Thyroid gland (tissue), 4 donors: ENCODE measurements around the gene HSPA9.

Experiments
- POLR2A ChIP-seq, 2 donors: fragments of 450-650 bp; IDR thresholded peaks; one replicate each; pipeline ENCODE4 v1.6.1; 2017; ENCODE audit warnings: antibody characterized with exemption in 2 of 2, mild to moderate bottlenecking in 2 of 2, moderate library complexity in 1 of 2
- TF ChIP-seq, protein P1 (sequence below), 6 experiments: fragments of 200-600 bp in 3 of 6; fragments of 450-650 bp in 3 of 6; sonication (generic) in 3 of 6; IDR thresholded peaks; one replicate each; pipeline ENCODE4 v1.5.1; 2016 to 2019; ENCODE audit warnings: antibody characterized with exemption in 6 of 6, mild to moderate bottlenecking in 2 of 6, inconsistent platforms in 1 of 6, moderate library complexity in 1 of 6

DNA sequence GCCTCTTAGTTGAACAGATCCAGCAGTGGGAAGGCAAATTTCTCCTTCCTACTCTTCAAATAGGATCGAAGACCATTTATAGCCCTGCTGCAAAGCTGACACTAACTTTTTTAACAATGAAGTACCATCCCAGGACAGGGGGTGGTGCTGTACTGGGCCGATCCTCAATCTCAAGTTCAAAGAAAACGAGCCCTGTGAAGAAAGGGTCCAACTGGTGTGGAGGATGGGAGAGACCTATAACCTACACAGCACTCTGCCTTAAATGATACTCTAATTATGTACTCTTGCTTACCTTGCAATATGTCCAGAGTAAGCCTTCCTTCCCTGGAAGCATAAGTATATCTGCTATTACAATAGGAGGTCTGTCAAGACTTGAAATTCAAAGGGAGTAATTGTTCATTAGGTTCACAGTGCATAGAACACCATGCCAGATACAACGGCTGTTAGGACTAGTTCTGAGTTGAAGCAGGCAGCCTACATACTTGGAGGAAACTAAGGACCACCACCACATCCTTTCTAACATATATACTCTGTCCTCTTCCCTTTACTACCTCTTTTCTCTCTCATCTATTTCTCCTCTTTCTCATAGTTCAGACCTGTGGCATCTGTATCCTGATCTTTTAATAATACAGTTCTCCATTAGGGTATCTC is 38.4 kb downstream of the HSPA9 start:
- TF ChIP-seq, protein P1, sequence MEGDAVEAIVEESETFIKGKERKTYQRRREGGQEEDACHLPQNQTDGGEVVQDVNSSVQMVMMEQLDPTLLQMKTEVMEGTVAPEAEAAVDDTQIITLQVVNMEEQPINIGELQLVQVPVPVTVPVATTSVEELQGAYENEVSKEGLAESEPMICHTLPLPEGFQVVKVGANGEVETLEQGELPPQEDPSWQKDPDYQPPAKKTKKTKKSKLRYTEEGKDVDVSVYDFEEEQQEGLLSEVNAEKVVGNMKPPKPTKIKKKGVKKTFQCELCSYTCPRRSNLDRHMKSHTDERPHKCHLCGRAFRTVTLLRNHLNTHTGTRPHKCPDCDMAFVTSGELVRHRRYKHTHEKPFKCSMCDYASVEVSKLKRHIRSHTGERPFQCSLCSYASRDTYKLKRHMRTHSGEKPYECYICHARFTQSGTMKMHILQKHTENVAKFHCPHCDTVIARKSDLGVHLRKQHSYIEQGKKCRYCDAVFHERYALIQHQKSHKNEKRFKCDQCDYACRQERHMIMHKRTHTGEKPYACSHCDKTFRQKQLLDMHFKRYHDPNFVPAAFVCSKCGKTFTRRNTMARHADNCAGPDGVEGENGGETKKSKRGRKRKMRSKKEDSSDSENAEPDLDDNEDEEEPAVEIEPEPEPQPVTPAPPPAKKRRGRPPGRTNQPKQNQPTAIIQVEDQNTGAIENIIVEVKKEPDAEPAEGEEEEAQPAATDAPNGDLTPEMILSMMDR (IDR thresholded peaks at IDR 0.05): peak in 1 of 6 experiments; percentile 24
- no peak for TF ChIP-seq POLR2A (IDR thresholded peaks at IDR 0.05)
